Stimulated activated CD4-positive, alpha-beta T cell treated with anti-CD3 and anti-CD28 coated beads, Interleukin-2, amount 100 ng/mL, for 24 hours (primary cell): ENCODE results near the gene AHNAK2.
"Not testable (repeated sequence)": the region's sequence is repeated elsewhere in the genome, so short reads cannot be mapped to it uniquely, and the experiment has no call there.

Source experiments
- DNase-seq, 2 donors: peaks; one replicate each; pipeline ENCODE4 v3.0.0-alpha.2; 2020

The AHNAK2 gene

GRCh38 chr14:104950701-104951100 is 27.5 kb downstream of the AHNAK2 start:
- not testable (repeated sequence) for DNase-seq

GRCh38 chr14:104950021-104950420 is 28.2 kb downstream of the AHNAK2 start:
- no peak for DNase-seq

GRCh38 chr14:104949406-104949955 is 28.7 kb downstream of the AHNAK2 start:
- DNase-seq: not testable (repeated sequence)

- no peak for DNase-seq
Measured at GRCh38 chr14:104948736-104949031, 29.5 kb downstream of the AHNAK2 start.

GRCh38 chr14:104947881-104948735 is 30.1 kb downstream of the AHNAK2 start:
- not testable (repeated sequence) for DNase-seq

GRCh38 chr14:104947201-104947600 is 31.0 kb downstream of the AHNAK2 start:
- DNase-seq: not testable (repeated sequence)

- not testable (repeated sequence) for DNase-seq
Measured at GRCh38 chr14:104945986-104946965, 31.9 kb downstream of the AHNAK2 start.

- not testable (repeated sequence) for DNase-seq
Measured at GRCh38 chr14:104945266-104945665, 32.9 kb downstream of the AHNAK2 start.

- not testable (repeated sequence) for DNase-seq
Measured at GRCh38 chr14:104944436-104945205, 33.6 kb downstream of the AHNAK2 start.

GRCh38 chr14:104944016-104944308 is 34.2 kb downstream of the AHNAK2 start:
- not testable (repeated sequence) for DNase-seq

GRCh38 chr14:104943216-104944015 is 34.8 kb downstream of the AHNAK2 start:
- not testable (repeated sequence) for DNase-seq

GRCh38 chr14:104942586-104942985 is 35.6 kb downstream of the AHNAK2 start:
- DNase-seq: no peak

GRCh38 chr14:104941508-104942365 is 36.4 kb downstream of the AHNAK2 start:
- no peak for DNase-seq

GRCh38 chr14:104940526-104941150 is 37.5 kb downstream of the AHNAK2 start:
- DNase-seq: no peak

GRCh38 chr14:104939666-104940410 is 38.3 kb downstream of the AHNAK2 start:
- DNase-seq: no peak

GRCh38 chr14:104938960-104939359 is 39.2 kb downstream of the AHNAK2 start:
- DNase-seq: no peak

- DNase-seq: no peak
Measured at GRCh38 chr14:104938436-104938835, 39.7 kb downstream of the AHNAK2 start.

GRCh38 chr14:104937694-104938365 is 40.3 kb downstream of the AHNAK2 start:
- DNase-seq: no peak

- DNase-seq: no peak
Measured at GRCh38 chr14:104937161-104937560, 41.0 kb downstream of the AHNAK2 start.
